ENCODE data around the gene TAS1R1. TPM values are rescaled to one million over a fixed set of nuclear protein-coding genes. Genes with fewer than 3 reads are reported as not detected.

The TAS1R1 gene
- total and polyA plus RNA-seq, 9 of the 15 experiments (the other 6 are each of a cell fraction or from before 2014, with no cell fraction given), result 0.06 TPM; not detected in 8

DNA sequence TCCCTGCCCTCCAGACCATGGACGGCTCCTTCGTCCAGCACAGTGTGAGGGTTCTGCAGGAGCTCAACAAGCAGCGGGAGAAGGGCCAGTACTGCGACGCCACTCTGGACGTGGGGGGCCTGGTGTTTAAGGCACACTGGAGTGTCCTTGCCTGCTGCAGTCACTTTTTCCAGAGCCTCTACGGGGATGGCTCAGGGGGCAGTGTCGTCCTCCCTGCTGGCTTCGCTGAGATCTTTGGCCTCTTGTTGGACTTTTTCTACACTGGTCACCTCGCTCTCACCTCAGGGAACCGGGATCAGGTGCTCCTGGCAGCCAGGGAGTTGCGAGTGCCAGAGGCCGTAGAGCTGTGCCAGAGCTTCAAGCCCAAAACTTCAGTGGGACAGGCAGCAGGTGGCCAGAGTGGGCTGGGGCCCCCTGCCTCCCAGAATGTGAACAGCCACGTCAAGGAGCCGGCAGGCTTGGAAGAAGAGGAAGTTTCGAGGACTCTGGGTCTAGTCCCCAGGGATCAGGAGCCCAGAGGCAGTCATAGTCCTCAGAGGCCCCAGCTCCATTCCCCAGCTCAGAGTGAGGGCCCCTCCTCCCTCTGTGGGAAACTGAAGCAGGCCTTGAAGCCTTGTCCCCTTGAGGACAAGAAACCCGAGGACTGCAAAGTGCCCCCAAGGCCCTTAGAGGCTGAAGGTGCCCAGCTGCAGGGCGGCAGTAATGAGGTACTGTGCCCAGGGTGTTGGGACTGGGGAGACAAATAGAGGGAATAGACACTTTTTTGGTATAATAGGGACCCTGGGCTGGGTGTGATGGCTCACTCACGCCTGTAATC is 25.7 kb downstream of the TAS1R1 start:
- ATAC-seq (peak; percentile 40), FAIRE-seq (peak; percentile 42), DNase-seq (ENCODE audit: extremely low read depth in 1 of 4, low spot score in 3 of 4) (peak; percentile 48 to 67 (median 56))
- CTCF ChIA-PET (ENCODE audit: low intra/inter-chr PET ratio), result interaction anchor here (1.3 kb wide), 1 partner anchor 27 kb away, joined by 4 read pairs; the partner anchor contains the start of gene NOL9
- peaks cover 45% of the 10 kb centered on the region for H3K79me2 ChIP-seq (ENCODE audit: control insufficient read depth, insufficient read depth, low read length)
- peaks cover 14% of the 10 kb centered on the region for H3K9me1 ChIP-seq (ENCODE audit: control insufficient read depth, insufficient read depth, low read length)
- H3K4me1 ChIP-seq (replicated peaks in 1 of 2; ENCODE audit: control insufficient read depth in 2 of 2, insufficient read depth in 2 of 2, low read length in 2 of 2), result peaks cover 46 to 64% of the 10 kb centered on the region in 2 experiments
- H2AFZ ChIP-seq (ENCODE audit: low read depth, low read length), result no peak overlapping the region
- WGBS (ENCODE audit: insufficient coverage, low coverage, missing lambda C conversion rate), result 20% methylated on average over 19 of the region's 19 CpGs
- peaks cover 29% of the 10 kb centered on the region for H4K20me1 ChIP-seq (replicated peaks; ENCODE audit: control insufficient read depth, insufficient read depth, low read length)
- H3K27me3 ChIP-seq (ENCODE audit: control insufficient read depth in 2 of 2, insufficient read depth in 2 of 2, low read length in 2 of 2), result no peaks in the 10 kb centered on the region
- POLR2A ChIA-PET, result interaction anchor here (0.6 to 13.4 kb wide), 12 partner anchors 8 to 61 kb away, joined by 3 to 221 read pairs (median 4); partner anchors contain the start of gene KLHL21
- H3K4me2 ChIP-seq (ENCODE audit: insufficient read depth, low read length), result peak overlapping the region; percentile 96
- H3K9me3 ChIP-seq (replicated peaks; ENCODE audit: control insufficient read depth, insufficient read depth, low read depth, low read length), result no peaks in the 10 kb centered on the region
- intact Hi-C loops (cut with micrococcal nuclease), result loop anchor here (2.0 kb wide), 1 partner anchor 20 kb away; no protein-coding TSS in a partner anchor
- peak overlapping the region; percentile 74 to 96 for H3K9ac ChIP-seq (ENCODE audit: insufficient read depth in 1 of 2, low read depth in 2 of 2, low read length in 2 of 2)
- no TSS peak for BruUV-seq (replicated peaks)
- peak overlapping the region; percentile 74 for H3K4me3 ChIP-seq
- in situ Hi-C loops (cut with MboI), result no loop called here
- peaks cover 24% of the 10 kb centered on the region; the same call in 1 of the 3 replicates for H3K36me3 ChIP-seq (ENCODE audit: control insufficient read depth, insufficient read depth, low read length)
- H3K27ac ChIP-seq (ENCODE audit: extremely low read depth, low read depth, low read length), result peak overlapping the region; percentile 73
- 0 out of 2 replicates have a peak, but pooled peaks have one; percentile 10 for TF ChIP-seq ZFX (CRISPR knock-in tag; IDR thresholded peaks at IDR 0.05)
- 0 out of 2 replicates have a peak, but pooled peaks have one; percentile 42 for TF ChIP-seq ZC3H11A (IDR thresholded peaks at IDR 0.05; ENCODE audit: low read depth, low read length)
- no peak for TF ChIP-seq FOXJ3 (CRISPR knock-in tag; IDR thresholded peaks at IDR 0.05)
- 0 out of 2 replicates have a peak, but pooled peaks have one; percentile 59 for TF ChIP-seq CBFB (CRISPR knock-in tag; IDR thresholded peaks at IDR 0.05)
- TF ChIP-seq, protein P1, sequence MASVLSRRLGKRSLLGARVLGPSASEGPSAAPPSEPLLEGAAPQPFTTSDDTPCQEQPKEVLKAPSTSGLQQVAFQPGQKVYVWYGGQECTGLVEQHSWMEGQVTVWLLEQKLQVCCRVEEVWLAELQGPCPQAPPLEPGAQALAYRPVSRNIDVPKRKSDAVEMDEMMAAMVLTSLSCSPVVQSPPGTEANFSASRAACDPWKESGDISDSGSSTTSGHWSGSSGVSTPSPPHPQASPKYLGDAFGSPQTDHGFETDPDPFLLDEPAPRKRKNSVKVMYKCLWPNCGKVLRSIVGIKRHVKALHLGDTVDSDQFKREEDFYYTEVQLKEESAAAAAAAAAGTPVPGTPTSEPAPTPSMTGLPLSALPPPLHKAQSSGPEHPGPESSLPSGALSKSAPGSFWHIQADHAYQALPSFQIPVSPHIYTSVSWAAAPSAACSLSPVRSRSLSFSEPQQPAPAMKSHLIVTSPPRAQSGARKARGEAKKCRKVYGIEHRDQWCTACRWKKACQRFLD (CRISPR knock-in tag; IDR thresholded peaks at IDR 0.05), result peak; percentile 66; the same call in 1 of the 2 replicates
- peak; percentile 39; the same call in 1 of the 2 replicates for TF ChIP-seq RUNX1 (IDR thresholded peaks at IDR 0.05; ENCODE audit: low read depth)
- TF ChIP-seq RAD21 (CRISPR knock-in tag; conservative IDR thresholded peaks at IDR 0.05 in 1 of 2, IDR thresholded peaks at IDR 0.05 in 1 of 2), result peak in 1 of 2 experiments; percentile 47; a peak in 2 of 4 replicates
- TF ChIP-seq MYC (IDR thresholded peaks at IDR 0.05; ENCODE audit: low read depth, low read length), result peak; percentile 52; the same call in 1 of the 2 replicates
- no peak for TF ChIP-seq MYC (CRISPR knock-in tag; IDR thresholded peaks at IDR 0.05; ENCODE audit: borderline replicate concordance, low read depth)
- TF ChIP-seq FOS (IDR thresholded peaks at IDR 0.05; ENCODE audit: extremely low read depth, insufficient read length), result no peak
- TF ChIP-seq, protein P2, sequence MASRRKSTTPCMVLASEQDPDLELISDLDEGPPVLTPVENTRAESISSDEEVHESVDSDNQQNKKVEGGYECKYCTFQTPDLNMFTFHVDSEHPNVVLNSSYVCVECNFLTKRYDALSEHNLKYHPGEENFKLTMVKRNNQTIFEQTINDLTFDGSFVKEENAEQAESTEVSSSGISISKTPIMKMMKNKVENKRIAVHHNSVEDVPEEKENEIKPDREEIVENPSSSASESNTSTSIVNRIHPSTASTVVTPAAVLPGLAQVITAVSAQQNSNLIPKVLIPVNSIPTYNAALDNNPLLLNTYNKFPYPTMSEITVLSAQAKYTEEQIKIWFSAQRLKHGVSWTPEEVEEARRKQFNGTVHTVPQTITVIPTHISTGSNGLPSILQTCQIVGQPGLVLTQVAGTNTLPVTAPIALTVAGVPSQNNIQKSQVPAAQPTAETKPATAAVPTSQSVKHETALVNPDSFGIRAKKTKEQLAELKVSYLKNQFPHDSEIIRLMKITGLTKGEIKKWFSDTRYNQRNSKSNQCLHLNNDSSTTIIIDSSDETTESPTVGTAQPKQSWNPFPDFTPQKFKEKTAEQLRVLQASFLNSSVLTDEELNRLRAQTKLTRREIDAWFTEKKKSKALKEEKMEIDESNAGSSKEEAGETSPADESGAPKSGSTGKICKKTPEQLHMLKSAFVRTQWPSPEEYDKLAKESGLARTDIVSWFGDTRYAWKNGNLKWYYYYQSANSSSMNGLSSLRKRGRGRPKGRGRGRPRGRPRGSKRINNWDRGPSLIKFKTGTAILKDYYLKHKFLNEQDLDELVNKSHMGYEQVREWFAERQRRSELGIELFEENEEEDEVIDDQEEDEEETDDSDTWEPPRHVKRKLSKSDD (conservative IDR thresholded peaks at IDR 0.05; ENCODE audit: low read length), result no peak
- TF ChIP-seq TGIF2 (CRISPR knock-in tag; IDR thresholded peaks at IDR 0.05), result no peak
- TF ChIP-seq, protein P3, sequence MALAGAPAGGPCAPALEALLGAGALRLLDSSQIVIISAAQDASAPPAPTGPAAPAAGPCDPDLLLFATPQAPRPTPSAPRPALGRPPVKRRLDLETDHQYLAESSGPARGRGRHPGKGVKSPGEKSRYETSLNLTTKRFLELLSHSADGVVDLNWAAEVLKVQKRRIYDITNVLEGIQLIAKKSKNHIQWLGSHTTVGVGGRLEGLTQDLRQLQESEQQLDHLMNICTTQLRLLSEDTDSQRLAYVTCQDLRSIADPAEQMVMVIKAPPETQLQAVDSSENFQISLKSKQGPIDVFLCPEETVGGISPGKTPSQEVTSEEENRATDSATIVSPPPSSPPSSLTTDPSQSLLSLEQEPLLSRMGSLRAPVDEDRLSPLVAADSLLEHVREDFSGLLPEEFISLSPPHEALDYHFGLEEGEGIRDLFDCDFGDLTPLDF (CRISPR knock-in tag; IDR thresholded peaks at IDR 0.05), result 0 out of 2 replicates have a peak, but pooled peaks have one; percentile 38
- 0 out of 2 replicates have a peak, but pooled peaks have one; percentile 2 for TF ChIP-seq NFIC (IDR thresholded peaks at IDR 0.05)
- no peak for TF ChIP-seq ZNF75A (CRISPR knock-in tag; IDR thresholded peaks at IDR 0.05)
